KG1 (cell line): ENCODE results near the gene CLMN.

Experiments
- DNase-seq: peaks from one replicate; lab custom pipeline; 2025; lab: John Stamatoyannopoulos, UW

The CLMN gene

DNA sequence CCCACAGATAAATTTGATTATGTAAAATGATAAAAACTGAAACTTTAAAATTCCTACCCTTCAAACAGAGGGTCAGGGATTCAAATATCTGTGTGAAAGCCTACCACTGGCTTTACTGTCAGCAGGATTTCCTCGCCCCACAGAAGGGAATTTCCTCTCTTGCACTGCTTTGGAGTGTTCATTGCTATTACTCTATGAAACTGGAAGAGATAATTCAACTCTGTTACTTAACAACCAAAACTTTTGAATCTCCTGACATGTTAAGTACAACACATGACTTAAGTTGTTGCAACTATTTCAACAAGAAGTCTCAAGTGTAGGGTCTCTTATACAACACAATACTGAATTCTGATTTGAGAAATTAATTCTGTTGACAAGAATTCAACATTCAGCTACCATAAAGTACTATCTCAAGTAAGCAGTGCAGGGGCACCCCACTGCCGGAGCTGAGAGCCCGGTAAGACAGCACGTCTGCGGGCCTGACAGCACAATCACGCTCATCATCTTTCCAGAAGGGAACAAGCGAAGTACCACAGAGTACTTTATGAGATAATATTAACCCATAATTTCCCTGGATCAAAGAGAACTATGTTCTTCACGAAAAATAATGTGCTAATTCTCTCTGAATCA lies 185.3 kb downstream of the CLMN start:
- no peak for DNase-seq

DNA sequence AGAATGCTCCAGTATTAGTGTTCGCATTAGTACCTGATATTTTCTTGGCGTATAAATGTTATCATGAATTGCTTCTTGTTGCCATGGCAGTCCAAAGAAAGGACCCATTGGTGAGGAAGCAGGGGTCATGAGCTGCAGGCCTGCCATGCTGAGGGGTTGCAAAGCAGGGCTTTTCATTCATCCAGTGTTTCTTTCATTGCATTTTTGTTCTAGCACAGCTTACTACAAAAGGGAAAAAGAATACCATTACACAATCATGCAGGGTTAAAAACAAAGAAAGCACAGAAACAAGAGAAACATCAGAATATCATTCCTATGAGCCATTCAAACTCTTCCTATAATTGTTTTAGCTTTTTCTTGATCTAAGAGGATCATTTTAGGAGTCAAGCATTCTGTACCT lies 186.4 kb downstream of the CLMN start:
- DNase-seq, result no peak

DNA sequence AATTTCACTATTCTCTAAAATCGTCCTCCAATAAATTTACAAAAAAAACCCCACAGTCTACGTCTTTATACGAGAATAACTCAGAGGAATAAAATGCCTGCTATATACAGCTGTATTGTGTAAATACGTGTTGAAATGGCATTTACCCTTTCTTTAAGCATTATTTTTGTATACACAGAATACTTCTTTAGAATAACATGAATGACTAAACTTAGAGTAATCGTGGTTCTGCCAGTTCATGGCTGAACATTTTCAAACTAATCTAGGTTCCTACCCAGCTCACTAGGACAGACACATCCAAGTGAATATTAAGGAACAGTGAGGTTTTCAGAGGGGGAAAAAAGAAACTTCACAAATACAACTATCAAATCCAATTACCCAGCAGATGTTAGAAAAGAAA lies 186.9 kb downstream of the CLMN start:
- DNase-seq, result no peak
